Measurements from ENCODE around the gene DOP1A.
A peak's percentile ranks its signal among the peaks of the same experiment; 100 is the strongest.

DNA sequence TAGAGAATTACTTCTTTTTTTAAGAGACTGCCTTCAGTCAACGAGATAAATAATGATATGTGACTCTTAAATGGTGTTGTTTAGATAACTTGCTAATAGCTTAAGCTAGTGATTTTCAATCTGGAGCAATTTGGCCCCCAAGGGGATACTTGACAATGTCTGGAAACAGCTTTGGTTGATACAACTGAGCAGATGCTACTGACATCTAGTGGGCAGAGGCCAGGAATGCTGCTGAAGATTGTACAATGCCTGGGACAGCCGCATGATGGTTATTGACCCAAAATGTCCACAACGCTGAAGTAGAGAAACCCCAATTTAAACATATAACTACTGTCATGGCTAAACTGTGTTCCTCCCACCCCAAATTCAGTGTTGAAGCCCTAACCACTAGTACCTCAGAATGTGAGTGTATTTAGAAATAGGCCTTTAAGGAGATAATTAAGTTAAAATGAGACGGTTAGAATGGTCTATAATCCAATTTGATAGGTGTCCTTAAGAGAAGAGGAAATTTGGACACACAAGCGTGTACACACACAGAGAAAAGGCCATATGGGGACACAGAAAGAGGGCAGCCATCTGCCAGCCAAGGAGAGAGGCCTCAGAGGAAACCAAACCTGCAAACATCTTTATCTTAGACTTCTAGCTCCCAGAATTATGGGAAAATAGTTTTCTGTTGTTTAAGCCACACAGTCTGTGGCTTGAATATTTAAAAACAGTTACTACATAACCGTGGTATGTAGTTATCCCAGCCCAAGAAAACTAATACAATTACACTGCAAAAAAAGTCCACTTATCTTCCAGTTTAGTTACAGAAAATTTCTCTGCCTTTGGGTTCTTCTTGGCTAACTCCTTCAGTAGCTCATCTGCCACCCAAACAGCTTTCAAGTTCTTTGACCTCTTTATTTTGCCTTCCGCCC is 147.9 kb downstream of the DOP1A start:
- TF ChIP-seq CTCF (IDR thresholded peaks at IDR 0.05; ENCODE audit: insufficient read depth, low read length, poor library complexity, severe bottlenecking) (peak; percentile 66), EZH2phosphoT487 (conservative IDR thresholded peaks at IDR 0.05; ENCODE audit: low read length) (no peak)
